WTC11 (cell line): ENCODE results near the gene ITGA3.

ENCODE experiments used
- TEAD4 ChIP-seq: sonication (generic); formaldehyde crosslinking; IDR thresholded peaks from 2 replicates; pipeline ENCODE4 v1.8.0; 2022; ENCODE audit warnings: mild to moderate bottlenecking, missing genetic modification reagents
- TF ChIP-seq, protein P1 (sequence below): fragments of 200-600 bp; IDR thresholded peaks from 2 replicates; pipeline ENCODE4 v1.8.0; 2022; ENCODE audit warnings: antibody characterized with exemption
- TF ChIP-seq, protein P2 (sequence below): sonication (generic); formaldehyde crosslinking; IDR thresholded peaks from 2 replicates; pipeline ENCODE4 v1.8.0; 2022; ENCODE audit warnings: missing genetic modification reagents
- TF ChIP-seq, protein P3 (sequence below): sonication (generic); formaldehyde crosslinking; conservative IDR thresholded peaks from 2 replicates; pipeline ENCODE4 v1.8.1; 2022; ENCODE audit warnings: mild to moderate bottlenecking, missing genetic modification reagents

DNA sequence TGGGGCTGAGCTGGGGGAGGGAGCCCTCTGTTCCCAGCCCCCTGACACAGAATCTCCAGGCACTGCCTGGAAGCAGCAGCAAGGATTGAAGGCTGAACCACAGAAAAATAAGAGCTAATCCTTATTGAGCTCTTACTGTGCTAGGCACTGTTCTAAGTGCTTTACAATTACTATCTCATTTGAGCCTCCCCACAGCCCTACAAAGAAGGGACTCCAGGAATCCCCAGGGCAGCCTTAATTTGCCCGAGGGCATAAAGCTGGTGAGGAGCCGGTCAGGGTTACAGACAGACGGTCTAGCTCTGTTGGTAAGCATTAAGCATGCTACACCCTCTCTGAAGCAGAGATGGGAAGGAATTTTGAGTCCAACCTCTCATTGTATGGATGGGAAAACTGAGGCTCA is 67.0 kb downstream of the ITGA3 start:
- TF ChIP-seq, protein P1, sequence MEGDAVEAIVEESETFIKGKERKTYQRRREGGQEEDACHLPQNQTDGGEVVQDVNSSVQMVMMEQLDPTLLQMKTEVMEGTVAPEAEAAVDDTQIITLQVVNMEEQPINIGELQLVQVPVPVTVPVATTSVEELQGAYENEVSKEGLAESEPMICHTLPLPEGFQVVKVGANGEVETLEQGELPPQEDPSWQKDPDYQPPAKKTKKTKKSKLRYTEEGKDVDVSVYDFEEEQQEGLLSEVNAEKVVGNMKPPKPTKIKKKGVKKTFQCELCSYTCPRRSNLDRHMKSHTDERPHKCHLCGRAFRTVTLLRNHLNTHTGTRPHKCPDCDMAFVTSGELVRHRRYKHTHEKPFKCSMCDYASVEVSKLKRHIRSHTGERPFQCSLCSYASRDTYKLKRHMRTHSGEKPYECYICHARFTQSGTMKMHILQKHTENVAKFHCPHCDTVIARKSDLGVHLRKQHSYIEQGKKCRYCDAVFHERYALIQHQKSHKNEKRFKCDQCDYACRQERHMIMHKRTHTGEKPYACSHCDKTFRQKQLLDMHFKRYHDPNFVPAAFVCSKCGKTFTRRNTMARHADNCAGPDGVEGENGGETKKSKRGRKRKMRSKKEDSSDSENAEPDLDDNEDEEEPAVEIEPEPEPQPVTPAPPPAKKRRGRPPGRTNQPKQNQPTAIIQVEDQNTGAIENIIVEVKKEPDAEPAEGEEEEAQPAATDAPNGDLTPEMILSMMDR = no peak
- TF ChIP-seq, protein P2, sequence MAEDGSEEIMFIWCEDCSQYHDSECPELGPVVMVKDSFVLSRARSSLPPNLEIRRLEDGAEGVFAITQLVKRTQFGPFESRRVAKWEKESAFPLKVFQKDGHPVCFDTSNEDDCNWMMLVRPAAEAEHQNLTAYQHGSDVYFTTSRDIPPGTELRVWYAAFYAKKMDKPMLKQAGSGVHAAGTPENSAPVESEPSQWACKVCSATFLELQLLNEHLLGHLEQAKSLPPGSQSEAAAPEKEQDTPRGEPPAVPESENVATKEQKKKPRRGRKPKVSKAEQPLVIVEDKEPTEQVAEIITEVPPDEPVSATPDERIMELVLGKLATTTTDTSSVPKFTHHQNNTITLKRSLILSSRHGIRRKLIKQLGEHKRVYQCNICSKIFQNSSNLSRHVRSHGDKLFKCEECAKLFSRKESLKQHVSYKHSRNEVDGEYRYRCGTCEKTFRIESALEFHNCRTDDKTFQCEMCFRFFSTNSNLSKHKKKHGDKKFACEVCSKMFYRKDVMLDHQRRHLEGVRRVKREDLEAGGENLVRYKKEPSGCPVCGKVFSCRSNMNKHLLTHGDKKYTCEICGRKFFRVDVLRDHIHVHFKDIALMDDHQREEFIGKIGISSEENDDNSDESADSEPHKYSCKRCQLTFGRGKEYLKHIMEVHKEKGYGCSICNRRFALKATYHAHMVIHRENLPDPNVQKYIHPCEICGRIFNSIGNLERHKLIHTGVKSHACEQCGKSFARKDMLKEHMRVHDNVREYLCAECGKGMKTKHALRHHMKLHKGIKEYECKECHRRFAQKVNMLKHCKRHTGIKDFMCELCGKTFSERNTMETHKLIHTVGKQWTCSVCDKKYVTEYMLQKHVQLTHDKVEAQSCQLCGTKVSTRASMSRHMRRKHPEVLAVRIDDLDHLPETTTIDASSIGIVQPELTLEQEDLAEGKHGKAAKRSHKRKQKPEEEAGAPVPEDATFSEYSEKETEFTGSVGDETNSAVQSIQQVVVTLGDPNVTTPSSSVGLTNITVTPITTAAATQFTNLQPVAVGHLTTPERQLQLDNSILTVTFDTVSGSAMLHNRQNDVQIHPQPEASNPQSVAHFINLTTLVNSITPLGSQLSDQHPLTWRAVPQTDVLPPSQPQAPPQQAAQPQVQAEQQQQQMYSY (CRISPR knock-in tag) = no peak
- TF ChIP-seq TEAD4 = no peak
- TF ChIP-seq, protein P3, sequence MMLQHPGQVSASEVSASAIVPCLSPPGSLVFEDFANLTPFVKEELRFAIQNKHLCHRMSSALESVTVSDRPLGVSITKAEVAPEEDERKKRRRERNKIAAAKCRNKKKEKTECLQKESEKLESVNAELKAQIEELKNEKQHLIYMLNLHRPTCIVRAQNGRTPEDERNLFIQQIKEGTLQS = no peak
